Neutrophil (primary cell): ENCODE data around the gene NXN.

Source experiments
- H3K27ac ChIP-seq: fragments of 200-600 bp; sonication (generic); 2 replicates; pipeline ENCODE4 v1.5.1; 2016; ENCODE audit warnings: mild to moderate bottlenecking, moderate library complexity
- H3K27me3 ChIP-seq: fragments of 200-600 bp; sonication (generic); 2 replicates; pipeline ENCODE4 v1.6.0; 2016; ENCODE audit warnings: mild to moderate bottlenecking
- H3K36me3 ChIP-seq: fragments of 200-600 bp; sonication (generic); 2 replicates; pipeline ENCODE4 v1.5.1; 2017
- H3K4me1 ChIP-seq, 2 experiments: fragments of 200-600 bp in 1 of 2; sonication (generic) in 1 of 2; 1 replicate in 1 of 2; 2 replicates in 1 of 2; pipeline versions ENCODE4 v1.5.1 to v1.6.1; 2013 to 2016; ENCODE audit warnings: low read depth in 1 of 2, low read length in 1 of 2, mild to moderate bottlenecking in 1 of 2, moderate library complexity in 1 of 2; ENCODE audit not compliant: control insufficient read depth in 1 of 2, insufficient read depth in 1 of 2
- H3K4me3 ChIP-seq, 2 experiments: fragments of 200-600 bp in 1 of 2; sonication (generic) in 1 of 2; 1 replicate in 1 of 2; 2 replicates in 1 of 2; pipeline ENCODE4 v1.5.1; 2013 to 2016; ENCODE audit warnings: low read depth in 1 of 2, low read length in 1 of 2, mild to moderate bottlenecking in 1 of 2, moderate library complexity in 1 of 2
- H3K9me3 ChIP-seq: fragments of 200-600 bp; sonication (generic); 2 replicates; pipeline ENCODE4 v1.5.1; 2016
- CTCF ChIP-seq: fragments of 200-600 bp; sonication (generic); IDR thresholded peaks from 2 replicates; pipeline ENCODE4 v1.5.1; 2016; ENCODE audit warnings: antibody characterized with exemption

NXN gene

DNA sequence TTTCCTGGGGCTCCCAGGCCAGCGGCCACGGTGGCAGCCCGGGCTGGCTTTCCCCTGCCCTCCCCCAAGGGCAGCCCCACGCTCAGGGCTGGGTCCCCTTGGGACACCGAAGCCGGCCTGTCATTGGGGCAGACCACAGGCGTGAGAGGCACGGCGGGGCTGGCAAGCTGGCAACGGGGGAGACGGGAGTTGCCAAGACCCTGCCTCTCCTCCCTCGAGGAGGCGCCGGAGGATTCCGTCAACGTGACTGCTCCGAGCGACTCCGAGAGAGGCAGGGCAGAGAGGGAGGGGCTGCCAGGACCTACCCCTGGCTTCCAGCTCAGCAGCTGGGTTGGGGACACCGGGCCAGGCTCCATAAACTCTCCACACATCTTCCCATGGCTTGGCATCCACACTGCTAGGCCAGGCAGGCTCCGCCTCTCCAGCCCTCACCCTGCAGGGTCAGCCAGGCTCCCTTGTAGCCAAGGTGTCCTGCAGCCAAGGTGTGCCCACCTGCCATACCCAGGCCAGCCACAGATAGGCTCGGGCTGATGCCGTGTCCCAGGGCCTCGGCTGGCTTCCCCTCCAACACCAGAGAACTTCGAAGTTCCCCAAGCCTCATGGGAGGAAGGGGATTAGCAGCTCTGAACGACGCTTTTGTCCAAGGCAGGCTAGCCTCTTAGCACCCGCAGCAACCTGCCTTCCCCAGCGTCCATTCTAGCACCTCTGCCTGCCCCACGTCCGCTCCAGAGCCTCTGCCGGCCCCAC lies 42.9 kb upstream of the NXN start:
- H3K4me1 ChIP-seq, result no peaks in the 10 kb centered on the region
- TF ChIP-seq CTCF, result no peak
- H3K36me3 ChIP-seq, result peaks cover 64% of the 10 kb centered on the region
- no peak overlapping the region for H3K27ac ChIP-seq
- no peaks in the 10 kb centered on the region for H3K27me3 ChIP-seq
- no peak overlapping the region for H3K4me3 ChIP-seq
- no peaks in the 10 kb centered on the region for H3K9me3 ChIP-seq

DNA sequence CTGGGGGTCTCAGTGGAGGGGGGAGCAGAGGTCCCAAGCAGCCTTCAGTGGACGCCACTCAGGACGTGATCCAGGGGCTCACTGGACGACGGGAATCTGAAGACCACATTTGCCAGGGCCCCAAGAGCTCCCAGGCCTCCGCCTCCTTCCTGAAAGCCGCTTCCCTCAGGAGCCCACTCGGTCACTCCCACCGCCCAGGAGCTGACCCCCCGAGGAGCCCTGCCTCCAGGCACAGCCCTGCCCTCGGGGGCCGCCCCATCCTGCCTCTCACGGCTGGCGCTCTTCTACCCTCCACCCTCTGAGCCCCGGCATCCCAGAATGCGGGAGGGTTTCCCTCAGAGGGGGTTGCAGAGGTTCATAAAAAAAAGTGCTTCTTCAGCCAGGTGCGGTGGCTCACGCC lies 41.6 kb upstream of the NXN start:
- Histone ChIP-seq H3K9me3 (no peaks in the 10 kb centered on the region), H3K36me3 (peaks cover 51% of the 10 kb centered on the region), H3K4me3 (no peak overlapping the region), H3K27ac (no peak overlapping the region), H3K27me3 (no peaks in the 10 kb centered on the region), H3K4me1 (no peaks in the 10 kb centered on the region)
- TF ChIP-seq CTCF, result no peak

GRCh38 chr17:1019451-1019850 lies 39.9 kb upstream of the NXN start:
- Histone ChIP-seq H3K27me3 (no peaks in the 10 kb centered on the region), H3K4me3 (no peak overlapping the region), H3K4me1 (no peaks in the 10 kb centered on the region), H3K27ac (no peak overlapping the region), H3K9me3 (no peaks in the 10 kb centered on the region), H3K36me3 (peaks cover 41% of the 10 kb centered on the region)
- no peak for TF ChIP-seq CTCF

DNA sequence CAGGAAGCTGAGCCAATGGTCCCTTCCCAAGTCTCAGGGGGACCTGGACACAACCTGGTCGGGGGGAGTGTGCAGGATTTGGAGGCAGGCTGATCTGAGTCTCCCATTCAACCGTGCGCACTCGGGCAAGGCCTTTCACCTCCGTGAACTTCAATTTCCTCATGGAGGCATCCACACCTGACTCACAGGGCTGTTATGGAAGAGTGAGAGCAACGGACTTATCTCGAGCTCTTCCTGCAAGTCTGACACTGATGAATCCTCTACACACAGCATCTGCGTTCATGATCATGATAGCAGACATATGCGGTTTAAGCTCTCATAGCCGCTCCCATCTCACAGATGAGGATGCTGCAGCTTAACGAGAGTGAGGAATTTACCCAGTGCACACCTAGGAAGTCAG lies 39.0 kb upstream of the NXN start:
- Histone ChIP-seq H3K9me3 (no peaks in the 10 kb centered on the region), H3K27me3 (no peaks in the 10 kb centered on the region), H3K27ac (no peak overlapping the region), H3K4me3 (no peak overlapping the region), H3K36me3 (peaks cover 38% of the 10 kb centered on the region), H3K4me1 (no peaks in the 10 kb centered on the region)
- no peak for TF ChIP-seq CTCF

GRCh38 chr17:1013729-1014090 lies 34.1 kb upstream of the NXN start:
- peaks cover 55% of the 10 kb centered on the region for H3K36me3 ChIP-seq
- H3K4me3 ChIP-seq, result no peak overlapping the region
- H3K27me3 ChIP-seq, result no peaks in the 10 kb centered on the region
- no peak for TF ChIP-seq CTCF
- H3K4me1 ChIP-seq, result no peaks in the 10 kb centered on the region
- H3K9me3 ChIP-seq, result no peaks in the 10 kb centered on the region
- H3K27ac ChIP-seq, result no peak overlapping the region
